Smooth muscle cell (in vitro differentiated cells): ENCODE measurements around the gene UBASH3B. TPM values are rescaled to one million over a fixed set of nuclear protein-coding genes. Genes with fewer than 3 reads are reported as not detected.
A peak's percentile ranks its signal among the peaks of the same experiment; 100 is the strongest.

Experiments used
- DNase-seq: peaks from one replicate; lab custom pipeline; 2025; ENCODE audit not compliant: unreplicated experiment; lab: John Stamatoyannopoulos, UW
- H2AFZ ChIP-seq: fragments of 200-600 bp; sonication (generic); 2 replicates; pipeline ENCODE4 v1.6.0; 2016; ENCODE audit warnings: antibody characterized with exemption, low read depth, mild to moderate bottlenecking
- H3F3A ChIP-seq: fragments of 200-600 bp; sonication (generic); 2 replicates; pipeline ENCODE4 v1.6.0; 2017; ENCODE audit warnings: antibody characterized with exemption, low read depth
- H3K27ac ChIP-seq: fragments of 200-600 bp; sonication (generic); 2 replicates; pipeline ENCODE4 v1.5.1; 2016; ENCODE audit warnings: low read depth, mild to moderate bottlenecking
- H3K27me3 ChIP-seq: fragments of 200-600 bp; sonication (generic); 2 replicates; pipeline ENCODE4 v1.6.1; 2016; ENCODE audit warnings: low read depth, mild to moderate bottlenecking
- H3K36me3 ChIP-seq: fragments of 200-600 bp; sonication (generic); 2 replicates; pipeline ENCODE4 v1.5.1; 2016; ENCODE audit warnings: low read depth
- H3K4me1 ChIP-seq: fragments of 200-600 bp; sonication (generic); 2 replicates; pipeline ENCODE4 v1.5.1; 2016; ENCODE audit warnings: low read depth
- H3K4me2 ChIP-seq: fragments of 200-600 bp; sonication (generic); 2 replicates; pipeline ENCODE4 v1.6.0; 2016; ENCODE audit warnings: mild to moderate bottlenecking
- H3K4me3 ChIP-seq: fragments of 200-600 bp; sonication (generic); 2 replicates; pipeline ENCODE4 v1.5.1; 2016; ENCODE audit warnings: mild to moderate bottlenecking
- H3K79me2 ChIP-seq: fragments of 200-600 bp; sonication (generic); 2 replicates; pipeline ENCODE4 v1.6.0; 2016; ENCODE audit warnings: low read depth, mild to moderate bottlenecking
- H3K9ac ChIP-seq: fragments of 200-600 bp; sonication (generic); 2 replicates; pipeline ENCODE4 v1.6.0; 2016; ENCODE audit warnings: low read depth
- H3K9me3 ChIP-seq: fragments of 200-600 bp; sonication (generic); replicated peaks from 2 replicates; pipeline ENCODE4 v1.5.1; 2016; ENCODE audit warnings: low read depth
- H4K20me1 ChIP-seq: fragments of 200-600 bp; sonication (generic); 2 replicates; pipeline ENCODE4 v1.6.0; 2016; ENCODE audit warnings: low read depth
- CTCF ChIP-seq: fragments of 200-600 bp; sonication (generic); IDR thresholded peaks from 2 replicates; pipeline ENCODE4 v1.5.1; 2017; ENCODE audit warnings: borderline replicate concordance, mild to moderate bottlenecking, antibody characterized with exemption; ENCODE audit not compliant: insufficient read depth, poor library complexity, severe bottlenecking
- WGBS: methylation state at CpG from one replicate; pipeline ENCODE4 v1.1.7; 2016; ENCODE audit warnings: low lambda C conversion rate; 5-methylcytosine and 5-hydroxymethylcytosine counted together
- polyA plus RNA-seq: library from polyadenylated mRNA; unstranded; fragments of >200 nt; fragmentation: Nextera tagmentation; extraction: Ambion mirVana; gene quantifications from 2 replicates; pipeline ENCODE4 v1.2.1, GENCODE V29; 2016
- total RNA-seq: library from RNA; depleted of rRNA; stranded (reverse); fragments of >200 nt; gene quantifications from 2 replicates; pipeline ENCODE4 v1.2.3, GENCODE V29; 2014

The UBASH3B gene
- total and polyA plus RNA-seq, 2 experiments from 2014 or later = 15.8 to 30.5 TPM

GRCh38 chr11:122642472-122642922 lies 13.0 kb upstream of the UBASH3B start:
- Histone ChIP-seq H3K27me3 (no peaks in the 10 kb centered on the region), H3K79me2 (no peaks in the 10 kb centered on the region), H3K9me3 (no peaks in the 10 kb centered on the region), H3K4me2 (peak overlapping the region; percentile 59), H3K27ac (peak overlapping the region; percentile 70), H4K20me1 (no peaks in the 10 kb centered on the region), H3K4me3 (no peak overlapping the region), H3K9ac (no peak overlapping the region), H3K36me3 (no peaks in the 10 kb centered on the region), H3K4me1 (peaks cover 7% of the 10 kb centered on the region), H3F3A (no peaks in the 10 kb centered on the region), H2AFZ (no peak overlapping the region)
- TF ChIP-seq CTCF = no peak
- WGBS = 7% methylated on average over 4 of the region's 4 CpGs
- no peak for DNase-seq

- no peak for DNase-seq
- Histone ChIP-seq H3K9ac (no peak overlapping the region), H4K20me1 (no peaks in the 10 kb centered on the region), H3K27ac (peak overlapping the region; percentile 70), H2AFZ (no peak overlapping the region), H3K36me3 (no peaks in the 10 kb centered on the region), H3K27me3 (no peaks in the 10 kb centered on the region), H3K4me2 (peak overlapping the region; percentile 59), H3K9me3 (no peaks in the 10 kb centered on the region), H3F3A (no peaks in the 10 kb centered on the region), H3K4me3 (no peak overlapping the region), H3K79me2 (no peaks in the 10 kb centered on the region), H3K4me1 (peaks cover 7% of the 10 kb centered on the region)
- WGBS = 44% methylated on average over 6 of the region's 6 CpGs
- TF ChIP-seq CTCF = no peak
These were observed 12.6 kb upstream of the UBASH3B start for GRCh38 chr11:122642971-122643370.

GRCh38 chr11:122645847-122646246 lies 9.7 kb upstream of the UBASH3B start:
- Histone ChIP-seq H3K9me3 (no peaks in the 10 kb centered on the region), H3K9ac (no peak overlapping the region), H3K4me2 (no peak overlapping the region), H3F3A (no peaks in the 10 kb centered on the region), H3K27me3 (no peaks in the 10 kb centered on the region), H3K36me3 (no peaks in the 10 kb centered on the region), H3K4me3 (no peak overlapping the region), H2AFZ (no peak overlapping the region), H3K4me1 (peaks cover 7% of the 10 kb centered on the region), H3K79me2 (no peaks in the 10 kb centered on the region), H4K20me1 (no peaks in the 10 kb centered on the region), H3K27ac (no peak overlapping the region)
- 96% methylated on average over 5 of the region's 5 CpGs for WGBS
- DNase-seq = no peak
- no peak for TF ChIP-seq CTCF
